ENCODE measurements around the gene INF2. TPM values are rescaled to one million over a fixed set of nuclear protein-coding genes. Genes with fewer than 3 reads are reported as not detected.
"Not testable (repeated sequence)": the region's sequence is repeated elsewhere in the genome, so short reads cannot be mapped to it uniquely, and the experiment has no call there.

The INF2 gene
- polyA plus RNA-seq, 1 donor from 2014 or later: 10.8 TPM

- H3K9me3 Mint-ChIP-seq: no peaks in the 10 kb centered on the region
- no peaks in the 10 kb centered on the region for H3K27me3 Mint-ChIP-seq
- H3K27ac Mint-ChIP-seq: no peak overlapping the region
- no peak overlapping the region for H3K4me3 Mint-ChIP-seq
- no peaks in the 10 kb centered on the region for H3K36me3 Mint-ChIP-seq
- H3K4me1 Mint-ChIP-seq: peaks cover 0 to 3% (median 0%) of the 10 kb centered on the region in 3 donors
Observed at GRCh38 chr14:104718871-104719270, 29.5 kb downstream of the INF2 start.

- H3K4me3 Mint-ChIP-seq: no peak overlapping the region
- H3K36me3 Mint-ChIP-seq: no peaks in the 10 kb centered on the region
- no peak overlapping the region for H3K27ac Mint-ChIP-seq
- no peaks in the 10 kb centered on the region for H3K9me3 Mint-ChIP-seq
- H3K27me3 Mint-ChIP-seq: no peaks in the 10 kb centered on the region
- peaks cover 0 to 3% (median 0%) of the 10 kb centered on the region in 3 donors for H3K4me1 Mint-ChIP-seq
Observed at GRCh38 chr14:104719343-104719742, 29.9 kb downstream of the INF2 start.

- no peak overlapping the region for H3K4me3 Mint-ChIP-seq
- no peaks in the 10 kb centered on the region for H3K36me3 Mint-ChIP-seq
Observed at GRCh38 chr14:104721505-104722431, 32.4 kb downstream of the INF2 start.

GRCh38 chr14:104722938-104723650 lies 33.7 kb downstream of the INF2 start:
- Mint-ChIP-seq H3K9me3 (no peaks in the 10 kb centered on the region), H3K27me3 (peaks cover 4% of the 10 kb centered on the region), H3K4me1 (peaks cover 0 to 2% (median 0%) of the 10 kb centered on the region in 3 donors), H3K27ac (no peak overlapping the region), H3K4me3 (peak overlapping the region in 1 of 4 donors; percentile 17), H3K36me3 (no peaks in the 10 kb centered on the region)

More at GRCh38 chr14:104721505-104722431, 32.4 kb downstream of the INF2 start:
- no peak overlapping the region for H3K27ac Mint-ChIP-seq
- H3K27me3 Mint-ChIP-seq: no peaks in the 10 kb centered on the region
- peaks cover 0 to 3% (median 0%) of the 10 kb centered on the region in 3 donors for H3K4me1 Mint-ChIP-seq
- no peaks in the 10 kb centered on the region for H3K9me3 Mint-ChIP-seq

GRCh38 chr14:104723651-104724406 lies 34.4 kb downstream of the INF2 start, which contains the start of gene ADSS1:
Gene ADSS1, plus strand, starts transcription at chr14:104724229. Its CDS starts 42 bp downstream, at chr14:104724271.
- Mint-ChIP-seq H3K4me3 (peak within 1 kb of the TSS in 3 of 4 donors; percentile 72 to 85 (median 75)), H3K27me3 (peaks cover 4% of the 10 kb centered on the region), H3K27ac (peak within 1 kb of the TSS in 1 of 3 donors; percentile 47), H3K36me3 (no peaks in the 10 kb centered on the region), H3K9me3 (no peaks in the 10 kb centered on the region), H3K4me1 (peaks cover 0 to 2% (median 0%) of the 10 kb centered on the region in 3 donors)

- Mint-ChIP-seq H3K4me3 (peak overlapping the region in 3 of 4 donors; percentile 44 to 85 (median 57)), H3K27me3 (peaks cover 4% of the 10 kb centered on the region), H3K27ac (peak overlapping the region in 1 of 3 donors; percentile 47), H3K9me3 (no peaks in the 10 kb centered on the region), H3K36me3 (no peaks in the 10 kb centered on the region), H3K4me1 (peaks cover 0 to 2% (median 0%) of the 10 kb centered on the region in 3 donors)
Observed at GRCh38 chr14:104724407-104724980, 35.1 kb downstream of the INF2 start.

- no peak overlapping the region for H3K27ac Mint-ChIP-seq
Observed at GRCh38 chr14:104724981-104725771, 35.8 kb downstream of the INF2 start.

GRCh38 chr14:104725772-104726548 lies 36.5 kb downstream of the INF2 start:
- Mint-ChIP-seq H3K4me1 (peaks cover 0 to 2% (median 0%) of the 10 kb centered on the region in 3 donors), H3K27me3 (peaks cover 4% of the 10 kb centered on the region), H3K4me3 (peak overlapping the region in 1 of 4 donors; percentile 72), H3K9me3 (no peaks in the 10 kb centered on the region), H3K27ac (peak overlapping the region in 1 of 3 donors; percentile 71), H3K36me3 (no peaks in the 10 kb centered on the region)

More at GRCh38 chr14:104724981-104725771, 35.8 kb downstream of the INF2 start:
- H3K36me3 Mint-ChIP-seq: no peaks in the 10 kb centered on the region
- H3K4me3 Mint-ChIP-seq: peak overlapping the region in 1 of 4 donors; percentile 72
- peaks cover 0 to 2% (median 0%) of the 10 kb centered on the region in 3 donors for H3K4me1 Mint-ChIP-seq
- H3K27me3 Mint-ChIP-seq: peaks cover 4% of the 10 kb centered on the region
- no peaks in the 10 kb centered on the region for H3K9me3 Mint-ChIP-seq

- Mint-ChIP-seq H3K36me3 (no peaks in the 10 kb centered on the region), H3K27ac (peak overlapping the region in 2 of 3 donors; percentile 42 to 71), H3K9me3 (no peaks in the 10 kb centered on the region), H3K4me3 (peak overlapping the region in 1 of 4 donors; percentile 50), H3K4me1 (peaks cover 0 to 2% (median 0%) of the 10 kb centered on the region in 3 donors), H3K27me3 (peaks cover 4% of the 10 kb centered on the region)
Observed at GRCh38 chr14:104726600-104727451, 37.4 kb downstream of the INF2 start.

GRCh38 chr14:104728631-104729030 lies 39.2 kb downstream of the INF2 start:
- Mint-ChIP-seq H3K36me3 (no peaks in the 10 kb centered on the region), H3K9me3 (no peaks in the 10 kb centered on the region), H3K27me3 (peaks cover 6% of the 10 kb centered on the region), H3K27ac (peak overlapping the region in 1 of 3 donors; percentile 40), H3K4me3 (no peak overlapping the region), H3K4me1 (peaks cover 0 to 2% (median 0%) of the 10 kb centered on the region in 3 donors)

GRCh38 chr14:104729176-104729834 lies 39.9 kb downstream of the INF2 start:
- not testable (repeated sequence) for H3K4me3 Mint-ChIP-seq, H3K9me3 Mint-ChIP-seq, H3K27me3 Mint-ChIP-seq, H3K4me1 Mint-ChIP-seq, H3K36me3 Mint-ChIP-seq
- peak overlapping the region in 1 of 3 donors; percentile 40 for H3K27ac Mint-ChIP-seq

- H3K4me1 Mint-ChIP-seq: peaks cover 0 to 2% (median 0%) of the 10 kb centered on the region in 3 donors
- no peaks in the 10 kb centered on the region for H3K36me3 Mint-ChIP-seq
- H3K27ac Mint-ChIP-seq: no peak overlapping the region
- no peaks in the 10 kb centered on the region for H3K9me3 Mint-ChIP-seq
- H3K4me3 Mint-ChIP-seq: no peak overlapping the region
- peaks cover 6% of the 10 kb centered on the region for H3K27me3 Mint-ChIP-seq
Observed at GRCh38 chr14:104729835-104730181, 40.4 kb downstream of the INF2 start.
